SK-N-SH (cell line): ENCODE data around the gene HLA-DOB. TPM values are rescaled to one million over a fixed set of nuclear protein-coding genes. Genes with fewer than 3 reads are reported as not detected.

ENCODE experiments used
- polyA plus RNA-seq, 3 experiments: library from polyadenylated mRNA; depleted of rRNA; stranded (reverse); fragments of >200 nt; gene quantifications; 2 replicates each; pipeline ENCODE4 v1.2.3, GENCODE V29; 2012

Gene HLA-DOB
- polyA plus RNA-seq, 1 of the 3 experiments (the other 2 are of a cell fraction): not detected

Other genes starting within 250 kb of the HLA-DOB start
- not detected in 2 replicates for gene HLA-DRB1, start 227.2 kb downstream of the HLA-DOB start, polyA plus RNA-seq (2012; rRNA removed)
- gene HLA-DQA1, start 179.6 kb downstream of the HLA-DOB start, polyA plus RNA-seq (2012; rRNA removed): not detected in 2 replicates
- gene HLA-DQB1, start 150.3 kb downstream of the HLA-DOB start, polyA plus RNA-seq (2012; rRNA removed): not detected in 2 replicates
- gene HLA-DQA2, start 75.6 kb downstream of the HLA-DOB start, polyA plus RNA-seq (2012; rRNA removed): not detected in 2 replicates
- not detected in 2 replicates for gene HLA-DQB2, start 53.5 kb downstream of the HLA-DOB start, polyA plus RNA-seq (2012; rRNA removed)
- gene TAP2, start 21.7 kb upstream of the HLA-DOB start, polyA plus RNA-seq (2012; rRNA removed): 14.0 and 19.9 TPM in 2 replicates
- gene PSMB8, start 27.0 kb upstream of the HLA-DOB start, polyA plus RNA-seq (2012; rRNA removed): 52.8 and 55.7 TPM in 2 replicates
- gene TAP1, start 36.7 kb upstream of the HLA-DOB start, polyA plus RNA-seq (2012; rRNA removed): 31.1 and 35.7 TPM in 2 replicates
- gene PSMB9, start 37.2 kb upstream of the HLA-DOB start, polyA plus RNA-seq (2012; rRNA removed): 52.4 and 83.7 TPM in 2 replicates
- gene HLA-DMB, start 124.0 kb upstream of the HLA-DOB start, polyA plus RNA-seq (2012; rRNA removed): 0.10 TPM in 1 of 2 replicates, not detected in the other
- gene HLA-DMA, start 136.1 kb upstream of the HLA-DOB start, polyA plus RNA-seq (2012; rRNA removed): 1.2 and 1.5 TPM in 2 replicates
- gene BRD2, start 151.6 kb upstream of the HLA-DOB start, polyA plus RNA-seq (2012; rRNA removed): 104 and 116 TPM in 2 replicates
- gene HLA-DOA, start 192.6 kb upstream of the HLA-DOB start, polyA plus RNA-seq (2012; rRNA removed): not detected in 2 replicates